NCI-H2171 (cell line): ENCODE measurements around the gene GPC6.
A peak's percentile ranks its signal among the peaks of the same experiment; 100 is the strongest.

ENCODE experiments used
- DNase-seq: peaks from one replicate; lab custom pipeline; 2025; lab: John Stamatoyannopoulos, UW

Gene GPC6

DNA sequence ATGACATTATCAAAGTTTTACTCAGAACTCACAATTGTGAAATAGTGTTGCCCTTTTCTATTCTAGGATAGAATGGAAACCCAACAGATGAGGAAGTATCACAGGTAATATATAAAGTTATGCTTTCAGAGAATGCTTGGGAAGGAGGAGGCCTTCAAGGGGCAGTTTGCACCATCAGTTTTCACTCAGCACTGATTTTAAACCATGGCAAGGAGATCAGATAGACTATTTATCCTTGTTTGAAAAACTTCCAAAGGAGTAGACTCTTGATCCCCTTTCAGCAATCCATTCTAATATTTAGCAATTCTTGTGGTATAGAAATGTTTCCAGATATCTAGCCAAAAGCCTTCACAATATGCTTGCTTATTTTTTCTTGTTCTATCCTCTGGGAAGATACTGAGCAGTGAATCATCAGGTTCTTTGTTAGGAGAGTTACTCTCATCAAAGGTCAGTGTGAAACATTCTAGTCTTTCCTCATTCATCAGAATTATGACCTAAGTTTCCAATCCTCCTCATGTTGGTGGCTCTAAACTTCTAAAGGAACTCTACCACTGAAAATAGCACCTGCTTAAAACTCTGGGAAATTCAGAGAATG lies 3.8 kb downstream of the GPC6 start:
- DNase-seq: no peak

DNA sequence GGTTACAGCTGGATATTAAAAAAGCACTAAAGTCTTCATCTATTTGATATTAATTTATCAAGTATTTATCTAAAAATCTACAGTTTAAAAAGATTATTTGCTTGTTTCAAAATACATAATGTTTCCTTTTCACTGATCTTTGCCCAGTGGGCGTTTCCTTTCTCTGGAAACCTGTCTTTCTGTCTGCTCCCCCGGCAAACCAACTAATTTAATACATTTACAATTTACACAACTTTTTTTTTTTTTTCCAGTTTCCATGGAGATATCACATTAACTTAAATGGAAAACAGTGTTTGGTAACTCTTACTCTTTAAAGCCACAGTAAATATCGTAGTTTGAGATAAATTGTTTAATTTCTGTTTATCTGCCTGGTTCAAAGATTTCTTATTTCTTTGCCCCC lies 5.3 kb downstream of the GPC6 start:
- DNase-seq: no peak

- DNase-seq: no peak
Measured at GRCh38 chr13:93233997-93234416, 7.4 kb downstream of the GPC6 start.

GRCh38 chr13:93234459-93234858 lies 7.9 kb downstream of the GPC6 start:
- DNase-seq: no peak

DNA sequence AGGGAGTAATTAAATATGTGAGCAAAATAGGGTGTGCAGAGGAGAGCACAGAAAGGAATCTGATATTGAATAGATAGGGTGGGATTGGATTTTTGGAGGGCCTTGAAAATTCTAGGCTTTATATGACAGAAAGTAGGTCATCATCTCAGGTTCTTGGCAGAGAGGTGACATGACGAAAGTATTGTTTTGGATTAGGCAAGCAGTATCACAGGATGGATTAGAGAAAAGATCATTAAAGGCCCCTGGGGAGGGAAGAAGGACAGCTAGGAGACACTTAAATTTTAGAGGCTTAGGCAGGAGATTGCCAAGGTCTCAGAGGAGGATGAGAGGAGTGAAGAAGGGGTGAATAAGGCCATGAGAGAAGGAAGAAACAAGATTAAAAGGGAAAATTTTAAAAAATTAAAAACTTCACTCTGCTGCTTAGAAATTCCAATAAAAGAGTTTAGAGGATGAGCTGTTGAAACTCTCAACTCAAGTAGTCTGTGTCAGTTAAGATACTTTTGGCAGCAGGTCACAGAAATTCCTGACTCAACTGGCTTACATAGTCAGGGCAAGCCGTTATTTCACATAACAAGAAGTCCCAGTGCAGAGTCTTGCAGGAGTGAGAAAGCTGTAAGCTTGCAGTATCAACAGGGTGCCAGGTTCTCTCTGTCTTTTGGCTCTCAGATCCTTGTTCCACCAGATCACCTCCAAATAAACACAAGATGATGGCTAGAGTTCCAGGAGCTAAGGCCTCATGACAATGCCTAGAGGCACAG lies 8.8 kb downstream of the GPC6 start:
- DNase-seq: no peak

GRCh38 chr13:93238711-93239110 lies 12.1 kb downstream of the GPC6 start:
- no peak for DNase-seq

DNA sequence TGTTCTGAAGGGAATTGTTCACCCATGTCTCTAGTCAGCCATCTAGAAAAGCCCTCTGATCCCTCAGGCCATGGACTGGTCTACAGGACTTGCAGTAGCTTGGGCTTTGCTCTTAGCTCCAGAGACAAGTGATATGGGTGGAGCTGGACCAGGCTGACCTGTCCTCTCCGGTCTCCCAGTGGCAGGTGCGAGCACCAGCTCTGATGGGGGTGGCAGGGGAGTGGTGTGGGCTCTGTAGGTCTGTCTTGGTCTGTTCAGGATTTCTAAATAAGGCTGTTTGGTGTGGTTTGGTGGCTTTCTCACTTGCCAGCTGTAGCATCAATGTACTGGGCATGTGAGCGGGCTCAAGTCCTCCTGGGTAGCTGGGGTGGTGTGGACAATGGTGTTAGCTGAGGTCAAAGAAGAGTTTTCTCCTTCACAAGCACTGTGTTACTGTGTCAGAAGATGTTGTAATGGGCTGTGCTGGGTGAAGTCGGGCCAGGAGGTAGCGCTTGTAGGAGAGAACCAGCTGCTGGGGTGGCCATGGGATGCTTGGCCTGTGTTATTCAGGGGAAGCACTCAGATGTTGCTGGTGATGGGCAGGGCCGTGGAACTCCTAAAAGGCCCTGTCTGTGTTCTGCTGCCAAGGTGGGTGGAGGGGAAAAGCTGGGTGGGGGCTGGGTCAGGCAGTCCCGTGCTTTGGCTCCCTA lies 16.9 kb downstream of the GPC6 start:
- no peak for DNase-seq

DNA sequence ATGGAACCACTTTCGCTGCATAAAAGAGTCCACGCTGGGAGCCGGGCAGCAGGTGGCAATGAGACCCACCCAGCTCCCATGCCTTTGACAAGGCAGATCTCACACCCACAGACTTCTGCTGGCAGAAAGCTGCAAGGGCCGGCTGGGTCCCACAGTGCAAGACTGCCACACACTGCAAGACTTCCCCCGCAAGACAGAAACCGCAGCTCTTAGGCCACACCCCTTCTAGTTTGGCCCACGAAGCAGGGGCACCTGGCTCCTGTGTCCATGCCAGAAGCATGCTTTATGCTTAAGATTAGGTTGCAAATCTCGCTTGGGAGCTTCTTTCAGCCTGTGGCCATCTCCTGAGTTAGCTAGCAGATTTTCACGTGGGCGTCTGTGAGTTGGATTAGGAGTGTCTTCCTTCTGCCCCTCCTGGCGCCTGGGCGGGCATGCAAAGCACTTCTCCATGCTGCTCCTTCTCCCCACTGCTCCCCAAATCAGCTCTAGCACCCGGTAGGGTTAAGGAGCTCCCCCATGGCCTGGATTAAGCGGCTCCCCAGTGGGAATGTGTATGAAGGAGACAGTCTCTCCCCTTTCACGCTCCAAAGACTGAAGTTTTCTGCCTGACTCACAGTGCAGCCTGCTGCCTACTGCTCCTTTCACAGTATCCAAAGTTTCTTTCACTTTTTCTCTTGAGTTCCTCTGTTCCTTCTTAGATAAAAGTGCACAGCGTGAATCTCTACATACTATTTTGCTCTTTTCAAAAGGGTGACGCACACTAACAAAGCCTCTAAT lies 17.7 kb downstream of the GPC6 start:
- no peak for DNase-seq

GRCh38 chr13:93244918-93245280 lies 18.3 kb downstream of the GPC6 start:
- no peak for DNase-seq

GRCh38 chr13:93246069-93246468 lies 19.5 kb downstream of the GPC6 start:
- DNase-seq: no peak

- no peak for DNase-seq
Measured at GRCh38 chr13:93248627-93249047, 22.0 kb downstream of the GPC6 start.

DNA sequence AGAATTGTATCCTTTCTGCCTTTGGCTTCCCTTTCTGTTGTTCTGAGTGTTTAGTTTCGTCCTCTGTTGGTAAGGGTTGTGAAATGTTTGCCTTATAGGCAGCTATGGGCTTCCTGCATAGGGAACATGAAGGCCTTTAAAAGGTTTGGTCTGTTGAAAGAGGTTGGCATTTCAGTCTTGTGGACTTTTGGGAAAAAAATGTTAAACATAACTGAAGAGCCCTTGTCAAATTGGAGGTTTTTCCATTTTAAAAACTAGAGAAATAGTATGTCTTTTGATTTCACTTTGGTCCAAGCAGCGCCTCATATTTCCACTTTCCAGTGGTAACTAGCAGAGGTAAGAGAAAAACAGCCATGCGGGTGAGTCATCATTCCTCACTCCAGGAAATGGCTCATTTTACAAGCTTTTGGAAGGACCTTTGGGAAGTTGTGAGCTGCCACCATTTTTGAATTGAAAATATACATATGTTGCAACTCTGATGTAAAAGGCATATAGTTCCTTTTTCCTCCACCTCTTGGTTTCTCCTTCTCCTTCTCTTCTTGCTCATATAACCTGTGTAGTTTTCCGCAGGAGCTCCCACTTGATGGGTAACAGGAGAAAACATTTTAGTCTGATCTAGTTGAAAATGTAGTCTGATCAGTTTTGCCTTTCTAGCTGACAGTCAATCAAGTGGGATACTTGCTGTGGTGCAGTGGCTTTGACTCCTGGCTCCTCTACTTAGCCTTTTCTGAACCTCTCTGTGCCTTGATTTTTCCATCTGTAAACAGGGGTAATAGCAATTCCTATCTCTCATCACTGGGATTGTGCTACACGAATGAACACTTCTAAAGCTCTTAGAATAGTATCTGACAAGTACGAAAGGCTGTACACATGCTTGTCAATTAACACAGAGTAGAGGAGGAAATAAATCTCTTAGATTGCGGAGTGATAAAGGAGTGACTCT lies 23.0 kb downstream of the GPC6 start:
- DNase-seq: no peak

DNA sequence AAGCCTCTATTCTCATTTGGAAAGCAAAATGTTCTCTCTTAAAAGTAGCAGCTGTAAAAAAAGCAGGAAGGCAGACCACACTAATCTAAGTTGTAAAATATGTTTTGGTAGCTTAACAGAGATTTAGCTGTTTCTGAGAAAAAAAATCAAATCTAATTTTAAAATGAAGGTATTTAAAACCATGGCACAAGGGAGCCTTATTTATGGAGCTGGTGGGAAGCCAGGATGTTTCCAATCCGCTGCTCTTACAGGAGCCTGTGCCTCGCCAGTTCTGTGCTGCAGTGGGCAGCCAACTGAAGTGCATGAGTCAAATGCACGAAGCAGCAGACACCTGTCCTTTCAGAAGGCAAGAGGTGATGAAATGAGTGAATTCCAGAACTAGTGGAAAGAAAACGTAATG lies 28.2 kb downstream of the GPC6 start:
- peak; percentile 34 for DNase-seq

GRCh38 chr13:93256998-93257397 lies 30.4 kb downstream of the GPC6 start:
- no peak for DNase-seq

DNA sequence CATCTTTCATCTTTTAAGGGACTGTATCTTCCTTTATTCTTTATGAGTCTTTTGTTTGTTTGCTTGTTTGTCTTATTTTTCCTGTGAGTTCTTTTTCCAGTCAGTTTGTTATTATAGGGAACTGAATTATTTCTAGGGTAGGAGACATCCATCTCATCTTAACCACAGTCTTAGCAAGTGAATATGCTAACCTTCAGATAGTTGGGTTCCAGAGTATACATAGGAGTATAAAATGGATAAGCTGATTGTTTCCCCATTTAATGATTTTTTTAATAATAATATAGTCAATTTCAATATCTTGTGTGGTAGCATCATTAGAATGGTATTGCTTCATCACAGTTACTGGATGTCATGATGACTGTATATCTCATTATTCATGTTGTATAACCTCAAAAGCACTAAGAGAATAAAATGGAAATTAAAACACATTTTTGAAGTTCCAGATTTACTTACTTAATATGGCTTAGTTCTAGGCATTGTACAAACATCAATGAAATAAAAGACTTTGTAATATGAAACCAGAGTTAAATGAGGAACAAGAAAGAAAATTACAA lies 33.0 kb downstream of the GPC6 start:
- DNase-seq: no peak

- DNase-seq: no peak
Measured at GRCh38 chr13:93260591-93260990, 34.0 kb downstream of the GPC6 start.

- no peak for DNase-seq
Measured at GRCh38 chr13:93262729-93263345, 36.2 kb downstream of the GPC6 start.

- DNase-seq: no peak
Measured at GRCh38 chr13:93264876-93265275, 38.3 kb downstream of the GPC6 start.

DNA sequence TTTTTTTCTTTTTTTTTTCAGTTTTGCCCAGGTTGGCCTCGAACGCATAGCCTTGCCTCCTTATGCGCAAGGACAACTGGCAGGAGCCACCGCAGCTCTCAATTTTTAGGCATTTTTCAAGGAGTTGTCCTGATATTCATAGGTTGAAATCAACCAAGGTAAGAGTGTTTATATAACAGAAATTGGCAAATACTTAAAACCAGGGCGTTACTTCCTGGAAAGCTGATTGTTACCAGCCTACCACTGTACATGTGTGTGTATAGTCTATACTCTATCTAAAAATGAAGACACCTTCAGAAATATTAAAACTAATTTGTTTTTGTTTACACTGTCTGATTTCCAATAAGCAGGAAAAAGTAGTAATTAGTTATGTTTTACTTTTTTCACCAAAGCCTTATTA lies 39.2 kb downstream of the GPC6 start:
- no peak for DNase-seq

- no peak for DNase-seq
Measured at GRCh38 chr13:93266681-93267080, 40.1 kb downstream of the GPC6 start.
